OCI-LY1 (cell line): ENCODE measurements around the gene VEPH1.

ENCODE experiments used
- H2AFZ ChIP-seq: fragments of 200-600 bp; sonication (generic), shearing (Covaris generic); 2 replicates; pipeline ENCODE4 v1.6.0; 2014; ENCODE audit warnings: antibody characterized with exemption, mild to moderate bottlenecking, low read length
- H3F3A ChIP-seq: fragments of 200-600 bp; sonication (generic), shearing (Covaris generic); 2 replicates; pipeline ENCODE4 v1.6.0; 2014; ENCODE audit warnings: mild to moderate bottlenecking, antibody characterized with exemption, low read length, moderate library complexity; ENCODE audit not compliant: insufficient read depth
- H3K27ac ChIP-seq: fragments of 200-600 bp; sonication (generic); 2 replicates; pipeline ENCODE4 v1.5.1; 2014; ENCODE audit warnings: low read length, mixed run types, mild to moderate bottlenecking, low read depth; ENCODE audit not compliant: poor library complexity, severe bottlenecking
- H3K27me3 ChIP-seq: fragments of 200-600 bp; sonication (generic); 2 replicates; pipeline ENCODE4 v1.6.0; 2014; ENCODE audit warnings: antibody characterized with exemption, mild to moderate bottlenecking, low read length, moderate library complexity; ENCODE audit not compliant: insufficient read depth
- H3K36me3 ChIP-seq: fragments of 200-600 bp; sonication (generic); 2 replicates; pipeline ENCODE4 v1.6.1; 2014; ENCODE audit warnings: mild to moderate bottlenecking, antibody characterized with exemption, low read length, moderate library complexity, mixed read lengths; ENCODE audit not compliant: insufficient read depth
- H3K4me1 ChIP-seq: fragments of 200-600 bp; sonication (generic); 2 replicates; pipeline ENCODE4 v1.5.1; 2014; ENCODE audit warnings: mild to moderate bottlenecking, low read length, moderate library complexity; ENCODE audit not compliant: insufficient read depth, severe bottlenecking
- H3K4me2 ChIP-seq: fragments of 200-600 bp; sonication (generic), shearing (Covaris generic); 2 replicates; pipeline ENCODE4 v1.6.1; 2014; ENCODE audit warnings: low read length
- H3K4me3 ChIP-seq: fragments of 200-600 bp; sonication (generic); 2 replicates; pipeline ENCODE4 v1.5.1; 2014; ENCODE audit warnings: low read length, low read depth, mild to moderate bottlenecking, mixed read lengths; ENCODE audit not compliant: poor library complexity, severe bottlenecking
- H3K79me2 ChIP-seq: fragments of 200-600 bp; shearing (Covaris generic); 2 replicates; pipeline ENCODE4 v1.6.1; 2016; ENCODE audit warnings: mixed run types, low read length, mixed read lengths; ENCODE audit not compliant: insufficient read depth
- H3K9ac ChIP-seq: fragments of 200-600 bp; sonication (generic), shearing (Covaris generic); 2 replicates; pipeline ENCODE4 v1.6.1; 2014; ENCODE audit warnings: mild to moderate bottlenecking, low read length, mixed read lengths
- H3K9me2 ChIP-seq: fragments of 200-600 bp; sonication (generic), shearing (Covaris generic); 2 replicates; pipeline ENCODE4 v1.6.1; 2014; ENCODE audit warnings: low read depth, mild to moderate bottlenecking, low read length, mixed read lengths
- H3K9me3 ChIP-seq: fragments of 200-600 bp; shearing (Covaris generic); 2 replicates; pipeline ENCODE4 v1.6.1; 2014; ENCODE audit warnings: low read length, mixed read lengths
- H4K20me1 ChIP-seq: fragments of 200-600 bp; sonication (generic), shearing (Covaris generic); 2 replicates; pipeline ENCODE4 v1.6.0; 2016; ENCODE audit warnings: mild to moderate bottlenecking, low read length; ENCODE audit not compliant: insufficient read depth
- CTCF ChIP-seq: fragments of 200-600 bp; sonication (generic), shearing (Covaris generic); IDR thresholded peaks from 2 replicates; pipeline ENCODE4 v1.5.1; 2017; ENCODE audit warnings: mild to moderate bottlenecking, antibody characterized with exemption, low read length, moderate library complexity, mixed read lengths
- EZH2 ChIP-seq: fragments of 200-600 bp; sonication (generic), shearing (Covaris generic); IDR thresholded peaks from 2 replicates; pipeline ENCODE4 v1.8.0; 2017; ENCODE audit warnings: borderline replicate concordance, mixed run types, mild to moderate bottlenecking, antibody characterized with exemption, low read length, moderate library complexity, mixed read lengths

The VEPH1 gene

GRCh38 chr3:157375342-157375986 lies 127.8 kb downstream of the VEPH1 start:
- no peaks in the 10 kb centered on the region for H3K36me3 ChIP-seq
- no peaks in the 10 kb centered on the region for H4K20me1 ChIP-seq
- no peak overlapping the region for H3K27ac ChIP-seq
- H3K9me3 ChIP-seq: no peaks in the 10 kb centered on the region
- TF ChIP-seq EZH2 (no peak), CTCF (no peak)
- no peak overlapping the region for H2AFZ ChIP-seq
- no peak overlapping the region for H3K4me2 ChIP-seq
- H3K9ac ChIP-seq: no peak overlapping the region
- no peaks in the 10 kb centered on the region for H3K27me3 ChIP-seq
- no peaks in the 10 kb centered on the region for H3K4me1 ChIP-seq
- H3K4me3 ChIP-seq: no peak overlapping the region
- no peaks in the 10 kb centered on the region for H3K79me2 ChIP-seq
- H3F3A ChIP-seq: no peaks in the 10 kb centered on the region
- no peaks in the 10 kb centered on the region for H3K9me2 ChIP-seq

DNA sequence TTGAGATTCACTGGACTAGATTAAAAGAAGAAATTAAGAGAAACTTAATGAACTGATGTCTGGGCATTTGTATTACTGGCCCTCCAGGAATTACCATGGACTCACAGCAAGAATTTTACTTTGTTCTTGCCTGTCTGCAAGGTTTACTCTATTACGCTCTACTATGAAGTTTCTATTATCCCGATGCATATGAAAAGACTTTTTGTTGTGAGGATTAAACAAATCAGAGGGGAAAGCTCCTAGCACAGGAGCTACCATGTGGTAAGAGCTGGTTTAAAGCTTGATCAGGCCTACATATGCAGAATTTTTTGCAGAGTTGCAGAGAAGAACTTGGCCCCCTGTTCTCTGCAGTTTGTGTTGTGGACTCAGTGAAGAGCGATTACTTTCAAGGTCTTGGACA lies 128.3 kb downstream of the VEPH1 start:
- Histone ChIP-seq H3K36me3 (no peaks in the 10 kb centered on the region), H3K4me3 (no peak overlapping the region), H4K20me1 (no peaks in the 10 kb centered on the region), H3K79me2 (no peaks in the 10 kb centered on the region), H2AFZ (no peak overlapping the region), H3K4me2 (no peak overlapping the region), H3F3A (no peaks in the 10 kb centered on the region), H3K9me3 (no peaks in the 10 kb centered on the region), H3K27me3 (no peaks in the 10 kb centered on the region), H3K9ac (no peak overlapping the region), H3K27ac (no peak overlapping the region), H3K4me1 (no peaks in the 10 kb centered on the region), H3K9me2 (no peaks in the 10 kb centered on the region)
- no peak for TF ChIP-seq CTCF
- no peak for TF ChIP-seq EZH2

DNA sequence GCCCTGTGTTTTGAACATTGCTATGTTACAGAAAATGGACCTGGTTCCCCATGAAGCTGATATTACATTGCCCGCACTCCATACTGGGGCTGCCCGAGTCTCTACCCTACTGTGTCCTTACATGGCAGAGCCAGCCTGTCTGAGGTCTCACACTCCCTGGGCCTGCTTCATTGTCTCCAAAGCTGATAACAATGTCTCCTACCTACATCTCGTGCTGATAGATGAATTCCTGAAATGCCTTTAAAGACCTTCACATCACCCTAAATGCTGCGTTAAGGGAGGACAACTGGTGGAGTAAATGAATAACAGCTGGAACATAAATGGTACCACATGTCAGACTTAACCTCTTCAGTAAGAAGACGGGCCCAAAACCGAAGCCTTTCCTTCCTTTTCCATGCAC lies 129.4 kb downstream of the VEPH1 start:
- Histone ChIP-seq H3F3A (no peaks in the 10 kb centered on the region), H3K9me3 (no peaks in the 10 kb centered on the region), H3K79me2 (no peaks in the 10 kb centered on the region), H3K27ac (no peak overlapping the region), H2AFZ (no peak overlapping the region), H3K27me3 (no peaks in the 10 kb centered on the region), H3K9ac (no peak overlapping the region), H4K20me1 (no peaks in the 10 kb centered on the region), H3K36me3 (no peaks in the 10 kb centered on the region), H3K4me3 (no peak overlapping the region), H3K4me1 (no peaks in the 10 kb centered on the region), H3K4me2 (no peak overlapping the region), H3K9me2 (no peaks in the 10 kb centered on the region)
- TF ChIP-seq EZH2 (no peak), CTCF (no peak)
